GM12865 (cell line): ENCODE results near the gene ZNF485.
A peak's percentile ranks its signal among the peaks of the same experiment; 100 is the strongest.

Experiments used
- DNase-seq: peaks from one replicate; pipeline ENCODE4 v3.0.0; 2010; ENCODE audit warnings: low read depth
- H3K4me3 ChIP-seq: 2 replicates; pipeline ENCODE4 v1.5.1; 2011; ENCODE audit warnings: mild to moderate bottlenecking, low read depth, low read length, control low read depth
- CTCF ChIP-seq: IDR thresholded peaks from 2 replicates; pipeline ENCODE4 v1.5.1; 2011; ENCODE audit warnings: low read length, control low read depth, low read depth, inconsistent platforms; ENCODE audit not compliant: insufficient read depth; ENCODE audit errors: missing control alignments

The ZNF485 gene

GRCh38 chr10:43605850-43606322, 352 bp upstream of the ZNF485 start:
- DNase-seq = no peak
- peak overlapping the region; percentile 67; the same call in 1 of the 2 replicates for H3K4me3 ChIP-seq
- TF ChIP-seq CTCF = no peak

GRCh38 chr10:43607199-43607573, 948 bp downstream of the ZNF485 start:
- peak overlapping the region; percentile 67 for H3K4me3 ChIP-seq
- no peak for DNase-seq
- TF ChIP-seq CTCF = no peak

- TF ChIP-seq CTCF = no peak
- H3K4me3 ChIP-seq = no peak overlapping the region
- DNase-seq = no peak
Measured at GRCh38 chr10:43610636-43611035, 4.4 kb downstream of the ZNF485 start.

GRCh38 chr10:43616697-43617370, 10.6 kb downstream of the ZNF485 start:
- TF ChIP-seq CTCF = no peak
- no peak overlapping the region for H3K4me3 ChIP-seq
- DNase-seq = no peak

- TF ChIP-seq CTCF = no peak
- no peak for DNase-seq
- H3K4me3 ChIP-seq = no peak overlapping the region
Measured at GRCh38 chr10:43619368-43619767, 13.1 kb downstream of the ZNF485 start.

GRCh38 chr10:43622038-43622437, 15.8 kb downstream of the ZNF485 start:
- no peak overlapping the region for H3K4me3 ChIP-seq
- DNase-seq = no peak
- no peak for TF ChIP-seq CTCF

- no peak overlapping the region for H3K4me3 ChIP-seq
- DNase-seq = no peak
- no peak for TF ChIP-seq CTCF
Measured at GRCh38 chr10:43623351-43623750, 17.1 kb downstream of the ZNF485 start.
